Brain microvascular endothelial cell (primary cell): ENCODE results near the gene PACRG.
A peak's percentile ranks its signal among the peaks of the same experiment; 100 is the strongest.

Source experiments
- DNase-seq: peaks from one replicate; pipeline ENCODE4 v3.0.0-alpha.2; 2020
- H3K27ac ChIP-seq: fragments of 250-450 bp; sonication (Bioruptor Pico); 2 replicates; pipeline ENCODE4 v1.5.1; 2020; ENCODE audit warnings: mild to moderate bottlenecking, moderate library complexity
- H3K27me3 ChIP-seq: fragments of 250-450 bp; sonication (Bioruptor Pico); replicated peaks from 2 replicates; pipeline ENCODE4 v1.5.1; 2020; ENCODE audit warnings: mild to moderate bottlenecking
- H3K36me3 ChIP-seq: fragments of 250-450 bp; sonication (Bioruptor Pico); replicated peaks from 2 replicates; pipeline ENCODE4 v1.5.1; 2020; ENCODE audit warnings: mild to moderate bottlenecking
- H3K4me3 ChIP-seq: 2 replicates; pipeline ENCODE4 v1.5.1; 2011; ENCODE audit warnings: low read depth, mild to moderate bottlenecking, control low read depth, low read length, moderate library complexity
- CTCF ChIP-seq: IDR thresholded peaks from 2 replicates; pipeline ENCODE4 v1.5.1; 2011; ENCODE audit warnings: low read depth, mild to moderate bottlenecking, moderate library complexity, low read length, control low read depth, inconsistent platforms; ENCODE audit errors: missing control alignments
- in situ Hi-C: cut with HindIII; loops from 2 replicates; pipeline ENCODE4 v1.10.0; 2017; ENCODE audit warnings: low sequenced_read_pairs, low pct_ligation_motif_present

The PACRG gene

GRCh38 chr6:163166507-163166906 lies 438.7 kb downstream of the PACRG start:
- H3K36me3 ChIP-seq, result no peaks in the 10 kb centered on the region
- H3K4me3 ChIP-seq, result no peak overlapping the region
- no peak overlapping the region for H3K27ac ChIP-seq
- in situ Hi-C loops, result no loop called here
- DNase-seq, result no peak
- no peaks in the 10 kb centered on the region for H3K27me3 ChIP-seq
- TF ChIP-seq CTCF, result no peak

DNA sequence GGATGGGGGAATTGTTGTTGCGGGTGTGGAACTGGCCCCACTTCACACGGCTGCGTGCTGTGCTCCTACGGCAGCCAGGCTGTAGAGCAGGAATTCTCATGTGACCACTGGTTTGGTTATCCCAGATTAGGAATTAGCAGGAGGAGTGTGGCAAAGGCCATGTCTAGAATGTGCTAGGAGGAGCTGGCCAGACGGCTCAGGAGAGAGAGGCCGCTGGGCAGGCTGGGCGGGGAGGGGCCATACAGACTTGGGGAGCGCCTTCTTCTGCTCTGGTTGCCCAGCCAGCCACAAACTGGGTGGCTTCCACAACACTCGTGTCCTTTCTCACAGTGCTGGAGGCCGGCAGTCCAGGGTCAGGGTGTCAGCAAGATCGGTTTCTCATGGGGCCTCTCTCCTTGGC lies 441.7 kb downstream of the PACRG start:
- in situ Hi-C loops, result no loop called here
- Histone ChIP-seq H3K36me3 (no peaks in the 10 kb centered on the region), H3K27ac (no peak overlapping the region), H3K4me3 (no peak overlapping the region), H3K27me3 (no peaks in the 10 kb centered on the region)
- no peak for DNase-seq
- TF ChIP-seq CTCF, result no peak

DNA sequence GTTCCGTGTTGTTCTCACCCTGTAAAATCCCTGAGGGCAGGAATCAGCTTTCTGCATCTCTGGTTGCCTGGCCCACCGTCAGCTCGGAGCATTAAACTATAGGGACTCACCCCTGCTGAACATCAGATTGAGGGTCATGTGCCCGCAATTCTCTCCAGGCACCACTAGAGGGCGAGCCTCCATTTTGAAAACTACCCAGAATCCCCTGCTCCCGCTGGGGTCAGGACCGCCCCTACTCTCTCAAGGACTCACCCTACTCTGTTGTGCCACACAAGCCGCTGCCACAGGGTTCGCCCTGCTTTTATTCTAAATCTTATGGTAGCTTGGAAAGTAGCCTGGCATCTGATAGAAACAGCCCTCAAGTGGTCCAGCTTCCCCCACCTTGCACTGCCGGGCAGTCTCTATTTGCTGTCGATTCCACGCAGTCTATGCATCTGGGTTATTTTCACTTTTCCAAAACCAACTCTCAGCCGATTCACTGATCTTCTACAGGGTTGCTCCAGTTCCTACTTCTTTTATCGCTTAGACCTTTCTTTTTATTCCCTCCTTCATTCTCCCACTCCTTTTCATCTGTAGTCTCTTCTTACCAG lies 442.6 kb downstream of the PACRG start:
- DNase-seq, result no peak
- Histone ChIP-seq H3K4me3 (no peak overlapping the region), H3K27me3 (no peaks in the 10 kb centered on the region), H3K27ac (no peak overlapping the region), H3K36me3 (no peaks in the 10 kb centered on the region)
- TF ChIP-seq CTCF, result peak; percentile 81
- in situ Hi-C loops, result no loop called here

DNA sequence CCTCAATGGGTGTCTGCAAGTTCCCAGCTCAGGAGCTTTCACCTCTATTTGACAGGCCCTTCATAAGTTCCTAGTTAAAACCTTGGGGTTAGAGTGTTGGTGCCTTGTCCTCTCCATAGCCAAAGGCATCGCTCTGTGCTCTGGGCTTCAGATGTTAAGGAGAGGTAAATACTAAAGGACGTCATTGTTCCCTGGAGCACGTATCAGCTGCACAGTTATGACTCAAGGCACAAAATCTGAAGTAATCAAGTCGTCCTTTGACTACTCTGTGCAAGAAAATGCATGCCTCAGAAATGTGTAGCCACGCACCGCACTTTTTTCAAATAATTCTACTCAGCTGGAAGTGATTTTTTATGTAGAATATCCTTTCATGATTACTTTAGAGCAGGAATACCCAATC lies 446.0 kb downstream of the PACRG start:
- in situ Hi-C loops, result no loop called here
- TF ChIP-seq CTCF, result no peak
- Histone ChIP-seq H3K36me3 (no peaks in the 10 kb centered on the region), H3K27ac (no peak overlapping the region), H3K4me3 (no peak overlapping the region), H3K27me3 (no peaks in the 10 kb centered on the region)
- DNase-seq, result no peak

DNA sequence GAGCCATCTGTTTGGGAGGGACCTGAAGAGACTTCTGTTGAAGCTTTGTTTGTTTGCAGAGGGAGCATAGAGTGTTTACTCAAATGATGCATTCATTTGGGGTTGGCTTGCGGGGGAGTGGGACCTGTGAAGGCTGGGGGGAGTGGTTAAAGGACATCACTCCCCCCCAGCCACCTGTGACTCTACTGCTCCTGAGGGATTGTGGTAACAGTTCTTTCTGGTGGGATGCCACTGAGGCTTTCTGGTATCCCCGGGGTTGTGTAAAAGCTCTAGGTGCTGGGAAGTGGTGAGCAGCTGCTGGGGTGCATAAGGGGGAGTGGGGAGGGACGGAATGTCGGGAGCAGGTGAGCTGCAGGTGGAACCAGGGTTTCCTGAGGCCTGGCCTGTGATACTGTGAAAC lies 447.5 kb downstream of the PACRG start:
- in situ Hi-C loops, result loop anchor here (25.0 kb wide), 1 partner anchor 237 kb away; the partner anchor contains the start of gene QKI
- Histone ChIP-seq H3K27me3 (no peaks in the 10 kb centered on the region), H3K4me3 (no peak overlapping the region), H3K36me3 (no peaks in the 10 kb centered on the region), H3K27ac (no peak overlapping the region)
- no peak for TF ChIP-seq CTCF
- DNase-seq, result no peak

DNA sequence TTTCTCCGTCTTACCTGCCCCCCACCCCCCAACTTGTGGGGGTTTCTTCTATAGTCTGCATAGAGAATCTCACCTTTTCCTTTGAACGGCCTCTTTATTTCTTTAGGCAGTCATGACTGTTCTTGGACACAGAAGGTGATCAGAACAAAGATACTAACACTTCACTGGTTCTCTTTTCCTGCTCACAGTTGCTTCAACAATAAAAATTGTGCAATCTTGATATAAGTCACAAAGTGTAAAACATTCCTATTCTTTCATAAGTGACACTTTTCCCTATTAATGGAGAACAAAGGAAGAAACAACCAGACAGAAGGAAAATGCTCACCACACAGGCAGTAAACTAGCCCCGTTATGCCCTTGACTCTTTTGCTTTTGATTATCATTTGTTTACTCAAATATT lies 448.3 kb downstream of the PACRG start:
- no peak for DNase-seq
- no peaks in the 10 kb centered on the region for H3K36me3 ChIP-seq
- TF ChIP-seq CTCF, result no peak
- in situ Hi-C loops, result loop anchor here (25.0 kb wide), 1 partner anchor 236 kb away; the partner anchor contains the start of gene QKI
- H3K27ac ChIP-seq, result no peak overlapping the region
- no peak overlapping the region for H3K4me3 ChIP-seq
- no peaks in the 10 kb centered on the region for H3K27me3 ChIP-seq
